Stimulated activated CD4-positive, alpha-beta T cell treated with anti-CD3 and anti-CD28 coated beads, Interleukin-2, amount 100 ng/mL, for 24 hours (primary cell): Measurements from ENCODE around the gene GRM4.

Source experiments
- DNase-seq, 2 donors: peaks; one replicate each; pipeline ENCODE4 v3.0.0-alpha.2; 2020

The GRM4 gene

DNA sequence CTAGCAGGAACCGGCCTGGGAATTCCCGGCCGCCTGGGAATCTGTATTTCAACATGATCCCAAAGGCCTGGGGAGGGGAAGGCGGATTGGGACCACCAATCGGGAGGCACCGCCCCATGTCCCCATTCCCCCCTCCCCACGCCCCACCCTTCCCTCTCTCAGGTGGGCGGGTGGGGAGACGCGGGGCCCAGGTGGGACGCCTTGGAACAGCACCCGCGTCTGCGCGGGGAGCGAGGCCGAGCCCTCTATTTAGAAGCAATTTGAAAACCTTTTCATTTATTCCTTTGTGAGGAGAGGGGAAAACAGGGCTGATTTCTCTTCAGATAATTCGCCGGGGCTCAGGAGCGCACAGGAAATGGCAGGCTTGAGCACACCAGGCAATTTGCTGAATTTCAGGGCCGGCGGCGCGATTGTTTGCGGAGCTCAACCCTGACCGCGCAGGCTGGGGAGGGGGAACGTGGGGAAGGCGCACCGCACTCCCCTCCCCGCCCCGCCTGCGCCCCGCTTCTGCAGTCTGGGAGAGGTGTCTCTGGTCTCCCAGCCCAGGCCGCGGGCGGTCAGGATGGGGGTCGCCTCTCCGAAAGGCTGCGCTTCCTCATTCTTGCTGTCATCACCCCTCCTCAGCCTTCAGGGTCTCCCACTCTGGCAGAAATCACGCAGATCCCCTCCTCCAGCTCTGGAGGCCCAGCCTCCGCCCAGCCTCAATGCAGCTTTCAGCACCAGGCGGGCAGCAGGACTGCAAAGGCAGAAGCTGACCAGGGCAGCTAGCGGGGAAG is 170.0 kb downstream of the GRM4 start:
- DNase-seq, result no peak

DNA sequence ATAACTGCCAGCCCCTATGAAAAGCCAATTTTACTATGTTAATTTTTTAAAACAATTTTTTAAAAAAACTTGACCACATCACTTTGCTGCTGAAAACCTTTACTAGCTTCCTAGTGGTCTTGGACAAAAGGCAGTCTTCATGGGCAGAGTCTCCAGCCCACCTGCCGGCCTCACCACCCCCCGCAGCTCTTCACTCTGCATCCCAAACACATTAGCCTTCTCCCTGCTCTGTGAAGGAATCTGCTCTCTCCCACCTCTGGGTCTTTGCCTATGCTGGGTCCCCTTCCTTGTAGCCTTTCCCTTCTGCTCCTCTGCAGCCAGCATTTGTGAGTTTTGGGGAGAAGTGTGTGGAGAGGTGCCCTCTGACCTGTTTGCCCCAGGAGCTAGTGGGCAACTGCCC is 171.4 kb downstream of the GRM4 start:
- no peak for DNase-seq

DNA sequence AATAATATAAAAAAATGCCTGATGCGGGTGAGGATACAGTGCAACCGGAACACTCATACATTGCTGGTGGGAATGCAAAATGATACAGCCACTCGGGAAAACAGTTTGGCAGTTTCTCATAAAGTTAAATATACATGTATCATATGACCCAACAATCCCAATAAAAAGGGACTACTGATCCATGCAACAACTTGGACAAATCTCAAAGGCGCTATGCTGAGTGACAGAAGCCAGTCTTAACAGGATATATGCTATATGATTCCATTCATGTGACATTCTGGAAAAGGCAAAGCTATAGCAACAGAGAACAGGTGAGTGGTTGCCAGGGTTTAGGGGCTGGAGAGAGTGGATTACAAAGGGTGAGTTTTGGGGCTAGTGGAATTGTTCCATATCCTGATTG is 171.9 kb downstream of the GRM4 start:
- DNase-seq, result no peak

DNA sequence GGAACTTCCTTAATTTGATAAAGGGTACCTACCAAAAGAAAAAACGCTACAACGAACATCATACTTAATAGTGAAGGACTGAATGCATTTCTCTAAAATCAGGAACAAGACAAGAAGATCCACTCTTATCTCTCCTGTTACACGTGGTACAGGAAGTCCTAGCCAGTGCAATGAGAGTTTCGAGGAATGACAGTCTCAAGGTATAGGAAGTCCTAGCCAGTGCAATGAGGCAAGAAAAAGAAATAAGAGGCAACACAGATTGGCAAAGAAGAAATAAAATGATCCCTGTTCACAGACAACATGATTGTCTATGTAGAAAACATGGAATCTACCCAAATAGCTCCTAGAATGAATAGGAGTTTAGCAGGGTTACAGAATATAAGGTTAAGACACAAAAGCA is 174.3 kb downstream of the GRM4 start:
- no peak for DNase-seq
